Tibial artery (tissue), 4 donors: ENCODE measurements around the gene CCDC9B.
A peak's percentile ranks its signal among the peaks of the same experiment; 100 is the strongest.

ENCODE experiments used
- DNase-seq, 2 donors: peaks; one replicate each; pipeline ENCODE4 v3.0.0-alpha.2; 2019
- H3K27ac ChIP-seq, 2 donors: fragments of 200-600 bp; sonication (generic) in 1 of 2; 1 replicate in 1 of 2; 2 replicates in 1 of 2; pipeline ENCODE4 v1.5.1; 2018 to 2019; ENCODE audit warnings: mild to moderate bottlenecking in 1 of 2
- H3K27me3 ChIP-seq, 2 donors: fragments of 200-600 bp; sonication (generic) in 1 of 2; one replicate each; pipeline versions ENCODE4 v1.5.1 to v1.6.0; 2016 to 2019
- H3K36me3 ChIP-seq, 3 donors: fragments of 200-600 bp; sonication (generic) in 2 of 3; one replicate each; pipeline ENCODE4 v1.5.1; 2016 to 2019; ENCODE audit warnings: mild to moderate bottlenecking in 2 of 3
- H3K4me1 ChIP-seq, 4 donors: fragments of 200-600 bp; sonication (generic) in 2 of 4; 1 replicate in 3 of 4; 2 replicates in 1 of 4; pipeline ENCODE4 v1.5.1; 2016 to 2019
- H3K4me3 ChIP-seq, 2 donors: fragments of 200-600 bp; sonication (generic) in 1 of 2; 1 replicate in 1 of 2; 2 replicates in 1 of 2; pipeline ENCODE4 v1.5.1; 2018 to 2019; ENCODE audit warnings: mild to moderate bottlenecking in 2 of 2
- H3K9me3 ChIP-seq, 3 donors: fragments of 200-600 bp; sonication (generic) in 1 of 3; one replicate each; pipeline ENCODE4 v1.5.1; 2016 to 2019
- CTCF ChIP-seq, 2 experiments: fragments of 200-600 bp in 1 of 2; fragments of 450-650 bp in 1 of 2; IDR thresholded peaks; one replicate each; pipeline ENCODE4 v1.5.1; 2017 to 2019; ENCODE audit warnings: antibody characterized with exemption in 2 of 2, mild to moderate bottlenecking in 1 of 2, moderate library complexity in 1 of 2
- intact Hi-C: fragments of 100-400 bp; cut with DNase I; formaldehyde crosslinking; loops from one replicate; pipeline ENCODE4 v1.15.0; 2023; ENCODE audit warnings: low total_unique reads

Gene CCDC9B

GRCh38 chr15:40285151-40285550 is 55.6 kb downstream of the CCDC9B start:
- intact Hi-C loops, result loop anchor here (10.0 kb wide), 1 partner anchor 80 kb away; no protein-coding TSS in a partner anchor
- Histone ChIP-seq H3K36me3 (no peaks in the 10 kb centered on the region), H3K9me3 (no peaks in the 10 kb centered on the region), H3K27me3 (peaks cover 6 to 58% of the 10 kb centered on the region in 2 donors), H3K4me3 (no peak overlapping the region), H3K27ac (no peak overlapping the region), H3K4me1 (peaks cover 0 to 26% (median 22%) of the 10 kb centered on the region in 4 donors)
- TF ChIP-seq CTCF (IDR thresholded peaks at IDR 0.05), result no peak
- no peak for DNase-seq

GRCh38 chr15:40283615-40284300 is 57.0 kb downstream of the CCDC9B start:
- peaks cover 6 to 68% of the 10 kb centered on the region in 2 donors for H3K27me3 ChIP-seq
- no peak overlapping the region for H3K4me3 ChIP-seq
- intact Hi-C loops, result loop anchor here (10.0 kb wide), 1 partner anchor 81 kb away; no protein-coding TSS in a partner anchor
- H3K36me3 ChIP-seq, result no peaks in the 10 kb centered on the region
- H3K9me3 ChIP-seq, result no peaks in the 10 kb centered on the region
- H3K27ac ChIP-seq, result no peak overlapping the region
- peaks cover 0 to 36% (median 28%) of the 10 kb centered on the region in 4 donors for H3K4me1 ChIP-seq
- no peak for DNase-seq
- TF ChIP-seq CTCF (IDR thresholded peaks at IDR 0.05), result no peak

- Histone ChIP-seq H3K27me3 (peaks cover 6 to 68% of the 10 kb centered on the region in 2 donors), H3K27ac (no peak within 1 kb of the TSS), H3K4me1 (peaks cover 0 to 36% (median 28%) of the 10 kb centered on the region in 4 donors), H3K4me3 (peak within 1 kb of the TSS; percentile 38 to 50), H3K36me3 (no peaks in the 10 kb centered on the region), H3K9me3 (no peaks in the 10 kb centered on the region)
- no peak for DNase-seq
- no peak for TF ChIP-seq CTCF (IDR thresholded peaks at IDR 0.05)
- intact Hi-C loops, result loop anchor here (10.0 kb wide), 1 partner anchor 82 kb away; no protein-coding TSS in a partner anchor
Measured at GRCh38 chr15:40282869-40283614, 57.7 kb downstream of the CCDC9B start, which contains the start of gene ANKRD63. TSS of gene ANKRD63 (minus strand) at chr15:40283064. CDS start at chr15:40282586, 478 bp downstream.

- TF ChIP-seq CTCF (IDR thresholded peaks at IDR 0.05), result no peak
- no peak for DNase-seq
Measured at GRCh38 chr15:40282147-40282868, 58.4 kb downstream of the CCDC9B start.

GRCh38 chr15:40281801-40282146 is 59.0 kb downstream of the CCDC9B start:
- no peaks in the 10 kb centered on the region for H3K36me3 ChIP-seq
- peaks cover 0 to 36% (median 28%) of the 10 kb centered on the region in 4 donors for H3K4me1 ChIP-seq
- no peak overlapping the region for H3K27ac ChIP-seq
- peaks cover 6 to 77% of the 10 kb centered on the region in 2 donors for H3K27me3 ChIP-seq
- H3K9me3 ChIP-seq, result no peaks in the 10 kb centered on the region
- intact Hi-C loops, result loop anchor here (10.0 kb wide), 1 partner anchor 83 kb away; no protein-coding TSS in a partner anchor
- peak overlapping the region; percentile 38 to 50 for H3K4me3 ChIP-seq
- DNase-seq, result no peak
- no peak for TF ChIP-seq CTCF (IDR thresholded peaks at IDR 0.05)

More at GRCh38 chr15:40282147-40282868, 58.4 kb downstream of the CCDC9B start:
- intact Hi-C loops, result loop anchor here (10.0 kb wide), 1 partner anchor 82 kb away; no protein-coding TSS in a partner anchor
- peak overlapping the region; percentile 38 to 50 for H3K4me3 ChIP-seq
- H3K36me3 ChIP-seq, result no peaks in the 10 kb centered on the region
- peaks cover 6 to 75% of the 10 kb centered on the region in 2 donors for H3K27me3 ChIP-seq
- H3K4me1 ChIP-seq, result peaks cover 0 to 36% (median 28%) of the 10 kb centered on the region in 4 donors
- no peak overlapping the region for H3K27ac ChIP-seq
- no peaks in the 10 kb centered on the region for H3K9me3 ChIP-seq
